ENCODE results near the gene ZNRF2.

The ZNRF2 gene

DNA sequence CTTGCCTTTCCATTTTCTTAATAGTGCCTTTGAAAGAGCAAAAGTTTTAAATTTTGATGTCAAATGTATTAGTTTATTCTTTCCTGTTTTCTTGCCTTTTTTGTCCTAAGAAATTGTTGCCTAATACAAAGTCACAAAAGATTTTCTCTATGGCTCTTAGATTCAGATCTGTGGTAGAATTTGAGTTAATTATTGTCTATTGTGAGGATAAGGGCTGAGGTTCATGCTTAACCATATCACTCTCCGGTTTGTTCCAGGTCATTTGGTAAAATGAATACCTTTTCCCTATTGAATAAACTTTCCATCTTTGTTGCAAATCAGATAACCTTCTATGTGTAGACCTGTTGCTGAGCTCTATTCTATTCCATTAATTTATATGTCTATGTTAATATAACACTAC is 98.2 kb downstream of the ZNRF2 start:
- peaks cover 44% of the 10 kb centered on the region for H3K9me3 Mint-ChIP-seq
- peaks cover 18% of the 10 kb centered on the region for H3K36me3 Mint-ChIP-seq (ENCODE audit: low read depth)
- H3K27ac Mint-ChIP-seq = no peak overlapping the region
- H3K27me3 Mint-ChIP-seq (ENCODE audit: low read depth, poor library complexity) = no peaks in the 10 kb centered on the region
- H3K4me1 Mint-ChIP-seq = no peaks in the 10 kb centered on the region
- no peak overlapping the region for H3K4me3 Mint-ChIP-seq
- DNase-seq = no peak
- TF ChIP-seq, protein P1, sequence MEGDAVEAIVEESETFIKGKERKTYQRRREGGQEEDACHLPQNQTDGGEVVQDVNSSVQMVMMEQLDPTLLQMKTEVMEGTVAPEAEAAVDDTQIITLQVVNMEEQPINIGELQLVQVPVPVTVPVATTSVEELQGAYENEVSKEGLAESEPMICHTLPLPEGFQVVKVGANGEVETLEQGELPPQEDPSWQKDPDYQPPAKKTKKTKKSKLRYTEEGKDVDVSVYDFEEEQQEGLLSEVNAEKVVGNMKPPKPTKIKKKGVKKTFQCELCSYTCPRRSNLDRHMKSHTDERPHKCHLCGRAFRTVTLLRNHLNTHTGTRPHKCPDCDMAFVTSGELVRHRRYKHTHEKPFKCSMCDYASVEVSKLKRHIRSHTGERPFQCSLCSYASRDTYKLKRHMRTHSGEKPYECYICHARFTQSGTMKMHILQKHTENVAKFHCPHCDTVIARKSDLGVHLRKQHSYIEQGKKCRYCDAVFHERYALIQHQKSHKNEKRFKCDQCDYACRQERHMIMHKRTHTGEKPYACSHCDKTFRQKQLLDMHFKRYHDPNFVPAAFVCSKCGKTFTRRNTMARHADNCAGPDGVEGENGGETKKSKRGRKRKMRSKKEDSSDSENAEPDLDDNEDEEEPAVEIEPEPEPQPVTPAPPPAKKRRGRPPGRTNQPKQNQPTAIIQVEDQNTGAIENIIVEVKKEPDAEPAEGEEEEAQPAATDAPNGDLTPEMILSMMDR (IDR thresholded peaks at IDR 0.05) = no peak

DNA sequence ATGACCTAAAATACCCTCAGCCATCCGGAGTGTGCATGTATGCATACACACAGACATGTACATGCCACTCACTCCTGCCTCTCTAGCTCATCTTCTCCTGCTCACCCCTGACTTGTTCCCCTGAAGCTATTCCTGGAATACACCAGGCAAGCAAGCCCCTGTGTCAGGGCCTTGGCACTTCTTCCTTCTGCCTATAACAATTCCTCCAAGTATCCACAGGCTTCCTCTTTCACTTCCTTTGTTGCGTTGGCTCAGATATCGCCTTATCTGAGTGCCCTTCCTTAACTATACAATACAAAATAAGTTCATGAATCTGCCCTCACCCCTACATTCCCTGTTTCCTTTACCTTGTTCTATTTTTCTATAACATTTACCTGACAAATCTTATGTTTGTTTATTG is 105.4 kb downstream of the ZNRF2 start:
- Mint-ChIP-seq H3K27ac (no peak overlapping the region), H3K9me3 (peaks cover 3% of the 10 kb centered on the region), H3K27me3 (ENCODE audit: low read depth, poor library complexity) (peaks cover 3% of the 10 kb centered on the region), H3K4me1 (no peaks in the 10 kb centered on the region), H3K4me3 (no peak overlapping the region), H3K36me3 (ENCODE audit: low read depth) (peaks cover 16% of the 10 kb centered on the region)
- TF ChIP-seq, protein P1 (IDR thresholded peaks at IDR 0.05) = no peak
- no peak for DNase-seq

DNA sequence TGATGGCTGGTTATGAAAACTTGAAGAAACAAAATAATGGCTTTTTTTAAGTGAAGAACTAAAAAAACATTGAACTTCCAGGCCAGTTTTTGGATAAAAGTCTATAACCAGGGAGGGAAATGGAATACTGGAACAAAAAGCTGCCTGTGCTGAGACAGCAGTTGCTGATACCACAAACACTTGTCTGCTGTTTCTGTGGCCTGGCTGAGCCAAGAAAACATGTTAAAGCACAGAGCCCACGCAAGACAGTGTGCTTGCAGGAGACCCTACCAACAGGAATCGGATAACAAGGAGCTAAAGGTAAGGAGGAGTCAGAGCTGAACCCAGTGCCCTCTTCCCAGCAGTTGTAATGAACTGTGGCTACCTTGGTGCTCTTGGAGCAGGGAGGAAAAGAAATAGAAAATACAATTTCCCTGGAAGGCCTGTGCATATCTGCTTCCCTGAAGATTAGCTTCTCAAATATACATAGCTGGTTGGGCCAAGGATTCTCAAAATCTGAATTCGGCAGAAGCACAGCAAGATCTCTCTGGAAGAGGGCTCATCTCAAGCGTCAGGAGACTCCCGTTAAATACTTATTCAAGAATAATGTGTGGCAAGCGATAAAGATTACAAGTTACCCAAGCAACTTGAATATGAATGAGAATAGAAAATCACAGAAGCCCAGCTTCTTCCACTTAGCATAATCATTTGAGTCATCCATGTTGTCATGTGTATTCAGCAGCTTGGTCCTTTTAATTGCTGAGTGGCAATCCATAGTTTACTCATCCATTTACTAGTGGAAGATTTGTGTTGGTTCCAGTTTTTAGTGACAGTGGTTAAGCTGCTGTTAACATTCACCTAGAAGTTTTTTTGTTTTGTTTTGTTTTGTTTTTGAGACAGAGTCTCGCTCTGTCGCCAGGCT is 106.6 kb downstream of the ZNRF2 start:
- DNase-seq = no peak
- Mint-ChIP-seq H3K4me1 (no peaks in the 10 kb centered on the region), H3K36me3 (ENCODE audit: low read depth) (peaks cover 16% of the 10 kb centered on the region), H3K27me3 (ENCODE audit: low read depth, poor library complexity) (peaks cover 3% of the 10 kb centered on the region), H3K4me3 (no peak overlapping the region), H3K9me3 (peaks cover 3% of the 10 kb centered on the region), H3K27ac (peak overlapping the region; percentile 60)
- TF ChIP-seq, protein P1 (IDR thresholded peaks at IDR 0.05) = no peak

DNA sequence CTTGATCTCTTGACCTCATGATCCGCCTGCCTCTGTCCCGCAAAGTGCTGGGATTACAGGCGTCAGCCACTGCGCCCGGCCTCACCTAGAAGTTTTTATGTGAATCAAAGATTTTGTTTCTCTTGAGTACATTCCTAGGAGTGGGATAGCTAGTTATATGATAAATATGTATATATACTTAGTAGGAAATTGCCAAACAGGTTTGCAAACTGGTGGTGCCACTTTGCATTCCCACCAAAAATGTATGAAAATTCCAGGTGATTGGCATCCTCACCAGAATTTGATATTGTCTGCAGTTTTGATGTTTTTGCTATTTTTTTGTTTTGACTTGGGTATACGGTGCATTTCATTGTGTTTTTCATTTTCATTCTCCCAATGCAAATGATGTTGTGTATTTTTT is 107.4 kb downstream of the ZNRF2 start:
- TF ChIP-seq, protein P1 (IDR thresholded peaks at IDR 0.05) = no peak
- Mint-ChIP-seq H3K9me3 (peaks cover 3% of the 10 kb centered on the region), H3K36me3 (ENCODE audit: low read depth) (peaks cover 16% of the 10 kb centered on the region), H3K4me3 (no peak overlapping the region), H3K4me1 (no peaks in the 10 kb centered on the region), H3K27me3 (ENCODE audit: low read depth, poor library complexity) (peaks cover 6% of the 10 kb centered on the region), H3K27ac (no peak overlapping the region)
- no peak for DNase-seq

DNA sequence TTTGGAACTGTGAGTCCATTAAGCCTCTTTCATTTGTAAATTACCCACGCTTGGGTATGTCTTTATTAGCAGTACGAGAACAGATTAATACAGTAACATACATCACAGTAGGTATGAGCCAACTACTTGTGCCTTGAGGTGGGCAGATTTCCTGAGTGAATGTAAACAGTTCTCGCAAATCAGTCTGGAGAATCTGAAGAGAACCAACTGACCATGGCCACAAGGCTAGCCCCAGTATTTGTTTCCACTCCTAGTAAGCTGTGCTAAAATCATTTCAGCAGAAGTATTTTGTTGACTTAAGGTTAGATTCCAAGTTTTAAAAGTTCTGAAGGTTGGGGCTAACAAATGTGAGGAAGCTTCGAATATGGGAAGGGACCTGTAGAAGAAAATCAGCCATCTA is 111.3 kb downstream of the ZNRF2 start:
- no peak overlapping the region for H3K27ac Mint-ChIP-seq
- H3K27me3 Mint-ChIP-seq (ENCODE audit: low read depth, poor library complexity) = peaks cover 5% of the 10 kb centered on the region
- H3K36me3 Mint-ChIP-seq (ENCODE audit: low read depth) = no peaks in the 10 kb centered on the region
- no peak overlapping the region for H3K4me3 Mint-ChIP-seq
- H3K4me1 Mint-ChIP-seq = no peaks in the 10 kb centered on the region
- TF ChIP-seq, protein P1 (IDR thresholded peaks at IDR 0.05) = no peak
- no peaks in the 10 kb centered on the region for H3K9me3 Mint-ChIP-seq
- no peak for DNase-seq

DNA sequence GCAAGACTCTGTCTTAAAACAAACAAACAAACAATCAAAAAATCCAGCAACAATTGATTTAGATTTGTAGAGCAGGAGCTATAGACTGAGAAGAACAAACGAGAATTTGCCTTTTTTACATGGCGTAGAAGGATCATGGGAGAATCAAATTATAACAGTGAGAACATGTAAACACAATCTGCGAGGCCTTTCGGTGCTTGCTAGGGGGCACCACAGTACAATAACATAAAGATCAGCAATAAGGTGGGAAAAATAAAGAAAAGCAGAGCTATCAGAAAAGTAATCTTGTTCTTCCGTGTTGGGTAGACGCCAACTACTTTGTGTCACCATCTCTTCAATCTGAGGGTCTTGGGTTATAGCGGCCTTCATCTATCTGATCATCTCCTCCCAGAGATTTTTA is 112.0 kb downstream of the ZNRF2 start:
- DNase-seq = no peak
- Mint-ChIP-seq H3K27me3 (ENCODE audit: low read depth, poor library complexity) (peaks cover 3% of the 10 kb centered on the region), H3K36me3 (ENCODE audit: low read depth) (no peaks in the 10 kb centered on the region), H3K4me1 (no peaks in the 10 kb centered on the region), H3K9me3 (no peaks in the 10 kb centered on the region), H3K27ac (no peak overlapping the region), H3K4me3 (no peak overlapping the region)
- TF ChIP-seq, protein P1 (IDR thresholded peaks at IDR 0.05) = no peak
